ENCODE measurements around the gene CUEDC1. TPM values are rescaled to one million over a fixed set of nuclear protein-coding genes. Genes with fewer than 3 reads are reported as not detected.

The CUEDC1 gene
- total and polyA plus RNA-seq, 2 of the 13 experiments (the other 11 are each of a cell fraction or from before 2014, with no cell fraction given) = 7.4 to 12.9 TPM

DNA sequence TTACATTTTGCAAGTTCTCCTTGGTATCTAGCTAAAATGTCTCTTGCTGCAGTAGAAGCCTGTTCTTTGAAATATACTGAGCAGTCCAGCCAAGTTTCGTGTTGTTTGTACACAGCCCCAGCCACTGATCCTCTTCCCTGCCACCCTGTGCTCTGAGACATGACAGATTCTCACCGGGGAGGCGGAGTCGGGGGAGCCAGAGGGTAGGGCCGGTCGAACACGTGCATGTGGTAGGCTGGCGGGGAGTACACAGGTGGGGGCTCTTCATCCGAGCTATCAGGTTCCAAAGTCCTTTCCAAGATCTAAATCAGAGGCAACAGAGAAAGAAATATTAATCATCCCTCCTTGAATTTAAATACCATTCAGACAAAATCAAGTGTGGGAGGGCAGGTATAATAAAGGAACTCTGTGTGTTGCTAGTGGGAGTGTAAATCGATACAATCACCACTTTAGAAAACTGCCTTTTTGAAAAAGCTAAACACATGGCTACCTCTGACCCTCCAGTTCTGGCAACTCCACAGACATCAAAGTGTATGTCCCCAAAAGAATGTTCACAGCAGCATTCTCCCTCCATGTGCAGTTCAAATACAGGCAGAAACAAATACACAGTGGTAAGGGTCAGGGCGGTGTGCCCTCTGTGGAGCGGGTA, 75.7 kb downstream of the CUEDC1 start:
- H3K4me1 ChIP-seq (ENCODE audit: insufficient read depth, low read length) = peaks cover 69% of the 10 kb centered on the region
- H3K4me2 ChIP-seq (ENCODE audit: low read depth, low read length) = peak overlapping the region; percentile 70
- peak overlapping the region; percentile 52 for H3K9ac ChIP-seq (ENCODE audit: insufficient read depth, low read depth, low read length)
- H3K27me3 ChIP-seq (ENCODE audit: control insufficient read depth in 1 of 2, insufficient read depth in 2 of 2, low read length in 2 of 2) = no peaks in the 10 kb centered on the region
- no peaks in the 10 kb centered on the region for H4K20me1 ChIP-seq (ENCODE audit: insufficient read depth, low read length)
- H3K27ac ChIP-seq (ENCODE audit: extremely low read length, insufficient read depth, low read length) = peak overlapping the region; percentile 74
- H3K4me3 ChIP-seq (replicated peaks in 1 of 3; ENCODE audit: insufficient read depth in 1 of 3, low read depth in 2 of 3, low read length in 3 of 3) = peak overlapping the region in 2 of 3 experiments; percentile 1 to 45; a peak in 2 of 6 replicates
- peak; percentile 84 for DNase-seq (ENCODE audit: low spot score)
- no TSS peak for BruUV-seq (replicated peaks)
- 5% methylated on average over 12 of the region's 12 CpGs for WGBS (ENCODE audit: low lambda C conversion rate)
- no peaks in the 10 kb centered on the region; a peak in 1 of 5 replicates for H3K36me3 ChIP-seq (replicated peaks in 1 of 2; ENCODE audit: control insufficient read depth in 1 of 2, insufficient read depth in 2 of 2, low read length in 2 of 2)
- intact Hi-C loops (cut with micrococcal nuclease; ENCODE audit: unreplicated experiment) = loop anchor here (1.0 kb wide), 1 partner anchor 14 kb away; no protein-coding TSS in a partner anchor
- no peak overlapping the region for H2AFZ ChIP-seq (ENCODE audit: low read length)
- H3K9me3 ChIP-seq (ENCODE audit: low read length) = no peaks in the 10 kb centered on the region
- no peaks in the 10 kb centered on the region for H3K79me2 ChIP-seq (ENCODE audit: insufficient read depth, low read length)
- FAIRE-seq = peak; percentile 4
- peak; percentile 74 for ATAC-seq
- ChIA-PET POLR2A (interaction anchor here (0.8 to 7.7 kb wide), 15 partner anchors 10 to 205 kb away, joined by 3 to 89 read pairs (median 7); partner anchors contain the start of genes DYNLL2, MRPS23, SRSF1 and VEZF1), CTCF (ENCODE audit: low intra/inter-chr PET ratio, low total read pairs) (no interaction called here)
- in situ Hi-C loops (cut with HindIII; ENCODE audit: extremely low pct_ligation_motif_present, low pct_unique_long_range_greater_than_20kb) = no loop called here
- TF ChIP-seq, protein P1, sequence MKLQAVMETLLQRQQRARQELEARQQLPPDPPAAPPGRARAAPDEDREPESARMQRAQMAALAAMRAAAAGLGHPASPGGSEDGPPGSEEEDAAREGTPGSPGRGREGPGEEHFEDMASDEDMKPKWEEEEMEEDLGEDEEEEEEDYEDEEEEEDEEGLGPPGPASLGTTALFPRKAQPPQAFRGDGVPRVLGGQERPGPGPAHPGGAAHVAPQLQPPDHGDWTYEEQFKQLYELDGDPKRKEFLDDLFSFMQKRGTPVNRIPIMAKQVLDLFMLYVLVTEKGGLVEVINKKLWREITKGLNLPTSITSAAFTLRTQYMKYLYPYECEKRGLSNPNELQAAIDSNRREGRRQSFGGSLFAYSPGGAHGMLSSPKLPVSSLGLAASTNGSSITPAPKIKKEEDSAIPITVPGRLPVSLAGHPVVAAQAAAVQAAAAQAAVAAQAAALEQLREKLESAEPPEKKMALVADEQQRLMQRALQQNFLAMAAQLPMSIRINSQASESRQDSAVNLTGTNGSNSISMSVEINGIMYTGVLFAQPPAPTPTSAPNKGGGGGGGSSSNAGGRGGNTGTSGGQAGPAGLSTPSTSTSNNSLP (IDR thresholded peaks at IDR 0.05; ENCODE audit: low read depth, low read length) = peak; percentile 27; the same call in 1 of the 2 replicates
- TF ChIP-seq SIX4 (CRISPR knock-in tag; IDR thresholded peaks at IDR 0.05) (no peak; the same call in 1 of the 2 replicates), BCL6 (CRISPR knock-in tag; IDR thresholded peaks at IDR 0.05) (peak; percentile 34; the same call in 1 of the 2 replicates), TBX3 (IDR thresholded peaks at IDR 0.05; ENCODE audit: borderline replicate concordance) (peak; percentile 26; the same call in 1 of the 2 replicates), SOX13 (IDR thresholded peaks at IDR 0.05) (no peak), SOX13 (CRISPR knock-in tag; conservative IDR thresholded peaks at IDR 0.05 in 1 of 2, IDR thresholded peaks at IDR 0.05 in 1 of 2) (peak in 1 of 2 experiments; percentile 66; a peak in 1 of 4 replicates), ZMYM4 (CRISPR knock-in tag; IDR thresholded peaks at IDR 0.05) (0 out of 2 replicates have a peak, but pooled peaks have one; percentile 6), NFIC (IDR thresholded peaks at IDR 0.05; ENCODE audit: low read length) (0 out of 2 replicates have a peak, but pooled peaks have one; percentile 59), ZNF430 (CRISPR knock-in tag; IDR thresholded peaks at IDR 0.05) (no peak), MYC (CRISPR knock-in tag; IDR thresholded peaks at IDR 0.05; ENCODE audit: borderline replicate concordance) (peak; percentile 93), ZNF747 (CRISPR knock-in tag; IDR thresholded peaks at IDR 0.05; ENCODE audit: borderline replicate concordance) (no peak), ZNF44 (CRISPR knock-in tag; IDR thresholded peaks at IDR 0.05) (peak; percentile 2; the same call in 1 of the 2 replicates)
- TF ChIP-seq, protein P2, sequence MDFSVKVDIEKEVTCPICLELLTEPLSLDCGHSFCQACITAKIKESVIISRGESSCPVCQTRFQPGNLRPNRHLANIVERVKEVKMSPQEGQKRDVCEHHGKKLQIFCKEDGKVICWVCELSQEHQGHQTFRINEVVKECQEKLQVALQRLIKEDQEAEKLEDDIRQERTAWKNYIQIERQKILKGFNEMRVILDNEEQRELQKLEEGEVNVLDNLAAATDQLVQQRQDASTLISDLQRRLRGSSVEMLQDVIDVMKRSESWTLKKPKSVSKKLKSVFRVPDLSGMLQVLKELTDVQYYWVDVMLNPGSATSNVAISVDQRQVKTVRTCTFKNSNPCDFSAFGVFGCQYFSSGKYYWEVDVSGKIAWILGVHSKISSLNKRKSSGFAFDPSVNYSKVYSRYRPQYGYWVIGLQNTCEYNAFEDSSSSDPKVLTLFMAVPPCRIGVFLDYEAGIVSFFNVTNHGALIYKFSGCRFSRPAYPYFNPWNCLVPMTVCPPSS (IDR thresholded peaks at IDR 0.05) = no peak
- TF ChIP-seq, protein P3, sequence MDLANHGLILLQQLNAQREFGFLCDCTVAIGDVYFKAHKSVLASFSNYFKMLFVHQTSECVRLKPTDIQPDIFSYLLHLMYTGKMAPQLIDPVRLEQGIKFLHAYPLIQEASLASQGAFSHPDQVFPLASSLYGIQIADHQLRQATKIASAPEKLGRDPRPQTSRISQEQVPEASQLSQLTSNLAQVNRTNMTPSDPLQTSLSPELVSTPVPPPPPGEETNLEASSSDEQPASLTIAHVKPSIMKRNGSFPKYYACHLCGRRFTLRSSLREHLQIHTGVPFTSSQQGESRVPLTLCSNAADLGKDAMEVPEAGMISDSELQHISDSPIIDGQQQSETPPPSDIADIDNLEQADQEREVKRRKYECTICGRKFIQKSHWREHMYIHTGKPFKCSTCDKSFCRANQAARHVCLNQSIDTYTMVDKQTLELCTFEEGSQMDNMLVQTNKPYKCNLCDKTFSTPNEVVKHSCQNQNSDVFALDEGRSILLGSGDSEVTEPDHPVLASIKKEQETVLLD (CRISPR knock-in tag; IDR thresholded peaks at IDR 0.05; ENCODE audit: low read depth) = peak; percentile 72
- TF ChIP-seq, protein P4, sequence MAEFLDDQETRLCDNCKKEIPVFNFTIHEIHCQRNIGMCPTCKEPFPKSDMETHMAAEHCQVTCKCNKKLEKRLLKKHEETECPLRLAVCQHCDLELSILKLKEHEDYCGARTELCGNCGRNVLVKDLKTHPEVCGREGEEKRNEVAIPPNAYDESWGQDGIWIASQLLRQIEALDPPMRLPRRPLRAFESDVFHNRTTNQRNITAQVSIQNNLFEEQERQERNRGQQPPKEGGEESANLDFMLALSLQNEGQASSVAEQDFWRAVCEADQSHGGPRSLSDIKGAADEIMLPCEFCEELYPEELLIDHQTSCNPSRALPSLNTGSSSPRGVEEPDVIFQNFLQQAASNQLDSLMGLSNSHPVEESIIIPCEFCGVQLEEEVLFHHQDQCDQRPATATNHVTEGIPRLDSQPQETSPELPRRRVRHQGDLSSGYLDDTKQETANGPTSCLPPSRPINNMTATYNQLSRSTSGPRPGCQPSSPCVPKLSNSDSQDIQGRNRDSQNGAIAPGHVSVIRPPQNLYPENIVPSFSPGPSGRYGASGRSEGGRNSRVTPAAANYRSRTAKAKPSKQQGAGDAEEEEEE (CRISPR knock-in tag; IDR thresholded peaks at IDR 0.05; ENCODE audit: borderline replicate concordance) = peak; percentile 41; the same call in 1 of the 2 replicates
- TF ChIP-seq, protein P5, sequence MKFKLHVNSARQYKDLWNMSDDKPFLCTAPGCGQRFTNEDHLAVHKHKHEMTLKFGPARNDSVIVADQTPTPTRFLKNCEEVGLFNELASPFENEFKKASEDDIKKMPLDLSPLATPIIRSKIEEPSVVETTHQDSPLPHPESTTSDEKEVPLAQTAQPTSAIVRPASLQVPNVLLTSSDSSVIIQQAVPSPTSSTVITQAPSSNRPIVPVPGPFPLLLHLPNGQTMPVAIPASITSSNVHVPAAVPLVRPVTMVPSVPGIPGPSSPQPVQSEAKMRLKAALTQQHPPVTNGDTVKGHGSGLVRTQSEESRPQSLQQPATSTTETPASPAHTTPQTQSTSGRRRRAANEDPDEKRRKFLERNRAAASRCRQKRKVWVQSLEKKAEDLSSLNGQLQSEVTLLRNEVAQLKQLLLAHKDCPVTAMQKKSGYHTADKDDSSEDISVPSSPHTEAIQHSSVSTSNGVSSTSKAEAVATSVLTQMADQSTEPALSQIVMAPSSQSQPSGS (CRISPR knock-in tag; IDR thresholded peaks at IDR 0.05) = no peak

Data from HepG2 (cell line).